RWPE1 (cell line): ENCODE results near the gene ST8SIA1.

Experiments used
- CTCF ChIA-PET: fragments of 350-600 bp; sonication (Branson Sonifier 250); formaldehyde crosslinking; extraction: SDS; loops from one replicate; lab custom pipeline; 2021; lab: Yijun Ruan, JAX
- POLR2A ChIA-PET: fragments of 400-600 bp; formaldehyde crosslinking; extraction: SDS; loops from one replicate; lab custom pipeline; 2020; ENCODE audit warnings: antibody characterized with exemption; ENCODE audit not compliant: low non-redundant PET; lab: Yijun Ruan, JAX
- DNase-seq: peaks from one replicate; pipeline ENCODE4 v3.0.0; 2012; ENCODE audit warnings: low spot score
- H3K27ac ChIP-seq: fragments of 450-650 bp; 2 replicates; pipeline ENCODE4 v1.5.1; 2017
- TF ChIP-seq, protein P1 (sequence below): fragments of 450-650 bp; conservative IDR thresholded peaks from 2 replicates; pipeline ENCODE4 v1.5.1; 2017; ENCODE audit warnings: low read depth, mild to moderate bottlenecking

ST8SIA1 gene

DNA sequence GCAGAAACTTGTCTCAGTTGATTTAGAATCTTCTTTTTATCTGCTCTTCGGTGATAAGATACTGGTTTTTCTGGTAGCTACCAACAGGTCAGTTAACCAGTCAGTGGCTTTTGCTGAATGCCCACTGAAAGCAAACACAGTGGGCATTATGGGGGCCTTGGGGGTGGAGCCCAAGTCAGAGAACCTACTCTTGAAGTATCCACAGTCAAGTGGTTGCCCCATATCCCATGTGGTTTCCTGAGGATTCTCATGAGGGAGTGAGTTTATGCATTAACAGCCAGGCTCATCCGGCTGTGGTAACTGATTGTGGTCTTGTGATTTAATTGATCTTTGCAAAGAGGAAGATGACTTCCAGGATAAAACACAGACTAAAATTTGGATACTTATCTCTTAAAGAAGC lies 83.7 kb downstream of the ST8SIA1 start:
- DNase-seq: no peak
- ChIA-PET CTCF (no interaction called here), POLR2A (no interaction called here)
- H3K27ac ChIP-seq: no peak overlapping the region
- TF ChIP-seq, protein P1, sequence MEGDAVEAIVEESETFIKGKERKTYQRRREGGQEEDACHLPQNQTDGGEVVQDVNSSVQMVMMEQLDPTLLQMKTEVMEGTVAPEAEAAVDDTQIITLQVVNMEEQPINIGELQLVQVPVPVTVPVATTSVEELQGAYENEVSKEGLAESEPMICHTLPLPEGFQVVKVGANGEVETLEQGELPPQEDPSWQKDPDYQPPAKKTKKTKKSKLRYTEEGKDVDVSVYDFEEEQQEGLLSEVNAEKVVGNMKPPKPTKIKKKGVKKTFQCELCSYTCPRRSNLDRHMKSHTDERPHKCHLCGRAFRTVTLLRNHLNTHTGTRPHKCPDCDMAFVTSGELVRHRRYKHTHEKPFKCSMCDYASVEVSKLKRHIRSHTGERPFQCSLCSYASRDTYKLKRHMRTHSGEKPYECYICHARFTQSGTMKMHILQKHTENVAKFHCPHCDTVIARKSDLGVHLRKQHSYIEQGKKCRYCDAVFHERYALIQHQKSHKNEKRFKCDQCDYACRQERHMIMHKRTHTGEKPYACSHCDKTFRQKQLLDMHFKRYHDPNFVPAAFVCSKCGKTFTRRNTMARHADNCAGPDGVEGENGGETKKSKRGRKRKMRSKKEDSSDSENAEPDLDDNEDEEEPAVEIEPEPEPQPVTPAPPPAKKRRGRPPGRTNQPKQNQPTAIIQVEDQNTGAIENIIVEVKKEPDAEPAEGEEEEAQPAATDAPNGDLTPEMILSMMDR: no peak

DNA sequence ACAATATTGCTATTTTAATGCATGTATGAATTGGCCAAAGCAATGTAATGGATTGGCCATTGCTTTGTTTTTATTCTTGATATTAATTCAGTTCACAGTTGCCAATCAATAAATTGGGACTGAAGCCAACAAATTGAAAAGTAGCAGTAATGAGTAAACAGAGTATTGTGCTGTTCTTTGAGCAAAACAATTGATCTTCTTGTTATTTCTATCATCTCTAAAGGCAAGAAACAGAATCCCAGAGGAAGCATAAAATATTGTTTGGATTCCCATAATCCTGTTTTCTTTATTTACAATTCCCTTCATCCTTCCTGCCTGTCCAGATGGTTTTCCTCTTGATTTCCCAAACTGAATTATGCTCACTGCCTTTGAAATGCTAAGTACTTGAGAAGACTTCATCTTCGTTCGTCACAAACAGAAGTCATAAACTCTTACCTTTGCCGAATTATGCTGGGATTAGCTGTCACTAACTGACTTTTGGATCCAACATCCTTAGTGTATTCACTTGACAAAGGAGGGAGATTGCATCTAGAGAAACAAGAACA lies 85.9 kb downstream of the ST8SIA1 start:
- no peak for DNase-seq
- TF ChIP-seq, protein P1: no peak
- ChIA-PET CTCF (no interaction called here), POLR2A (no interaction called here)
- no peak overlapping the region for H3K27ac ChIP-seq

DNA sequence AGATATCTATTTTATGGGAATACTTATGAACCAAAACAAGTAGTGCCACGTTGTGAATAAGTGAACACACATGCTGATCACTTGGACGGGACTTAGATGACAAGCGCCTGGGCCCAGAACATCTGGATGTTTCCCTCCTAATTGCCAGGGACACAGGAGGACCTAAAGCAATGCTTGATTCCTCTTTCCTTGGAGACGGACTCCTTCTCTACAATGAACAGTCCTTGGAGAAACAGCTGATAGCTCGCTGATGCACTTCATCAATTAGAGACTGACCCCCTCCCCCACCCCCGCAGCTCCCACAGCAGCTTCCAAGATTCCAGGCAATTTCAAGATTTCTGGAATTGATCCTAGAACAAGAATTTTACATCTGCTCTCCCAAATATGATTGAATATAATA lies 86.4 kb downstream of the ST8SIA1 start:
- no peak overlapping the region for H3K27ac ChIP-seq
- ChIA-PET CTCF (no interaction called here), POLR2A (no interaction called here)
- DNase-seq: no peak
- TF ChIP-seq, protein P1: no peak

DNA sequence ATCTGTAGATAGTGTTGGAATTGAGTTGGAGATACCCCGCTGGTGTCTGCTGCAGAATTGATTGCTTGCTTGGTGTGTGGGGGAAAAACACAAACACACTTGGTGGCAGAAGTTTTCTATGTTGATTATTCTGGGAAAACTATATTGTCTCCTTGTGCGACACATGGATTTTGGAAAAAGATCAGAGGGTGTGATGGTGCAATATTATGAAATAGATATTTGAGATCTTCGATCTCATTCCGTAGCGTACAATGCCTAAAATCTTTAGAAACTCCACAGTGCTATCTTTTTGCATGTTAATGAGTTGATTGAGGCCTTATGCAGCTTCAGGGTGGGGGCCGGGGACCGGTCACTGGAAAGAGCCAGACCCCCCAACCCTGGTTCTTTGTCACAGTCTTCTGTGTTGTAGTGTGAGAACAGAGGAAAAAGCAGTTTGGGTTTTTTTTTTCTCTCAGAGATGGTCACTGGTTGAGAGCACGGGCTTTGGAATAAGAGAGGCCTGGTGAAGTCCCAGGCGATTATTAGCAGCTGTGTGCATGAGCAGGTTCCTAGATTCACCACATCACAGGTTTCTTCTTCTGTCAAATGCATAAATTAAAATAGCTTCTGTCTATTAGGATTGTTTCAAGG lies 88.2 kb downstream of the ST8SIA1 start:
- ChIA-PET POLR2A (no interaction called here), CTCF (interaction anchor here (0.6 kb wide), 1 partner anchor 523 kb away, joined by 4 read pairs; no protein-coding TSS in a partner anchor)
- H3K27ac ChIP-seq: no peak overlapping the region
- TF ChIP-seq, protein P1: no peak
- DNase-seq: no peak

DNA sequence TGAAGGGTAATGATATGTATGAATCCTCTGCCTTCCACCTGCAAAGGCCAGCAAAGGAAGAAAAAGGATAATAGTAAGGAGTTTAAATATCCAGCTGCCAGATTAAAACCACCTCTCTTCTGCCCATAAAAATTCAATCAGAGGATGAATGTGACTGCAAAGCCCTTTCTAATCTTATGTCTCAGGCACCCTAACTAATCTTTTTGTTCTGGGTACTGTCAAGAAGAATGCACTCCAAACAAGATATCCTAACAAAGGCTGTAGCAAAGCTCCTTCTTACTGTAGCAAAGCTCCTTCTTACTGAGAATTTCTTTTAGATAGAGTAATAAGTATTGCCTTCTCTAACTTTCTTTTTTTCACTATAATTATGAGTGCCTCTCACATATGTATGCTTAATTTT lies 91.8 kb downstream of the ST8SIA1 start:
- POLR2A ChIA-PET: no interaction called here
- CTCF ChIA-PET: no interaction called here

DNA sequence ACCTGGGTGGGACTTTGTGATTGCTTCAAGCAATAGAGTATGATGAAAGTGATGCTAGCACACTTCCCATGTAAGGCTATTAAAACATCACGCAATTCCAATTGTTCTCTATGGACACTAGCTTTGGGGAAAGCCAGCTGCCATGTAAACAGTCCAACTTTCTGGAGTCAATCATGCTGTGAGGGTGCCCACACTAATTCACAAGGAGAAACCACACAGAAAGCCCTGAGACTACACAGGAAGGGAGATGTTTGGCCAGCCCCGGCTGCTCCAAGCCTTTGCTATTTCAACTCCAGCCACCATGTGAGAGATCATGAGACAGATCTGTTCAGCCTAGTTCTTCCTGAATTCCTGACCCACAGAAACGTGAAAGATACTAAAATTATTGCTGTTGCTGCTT lies 96.3 kb downstream of the ST8SIA1 start:
- ChIA-PET POLR2A (no interaction called here), CTCF (no interaction called here)
- no peak for DNase-seq
- H3K27ac ChIP-seq: no peak overlapping the region
- TF ChIP-seq, protein P1: no peak

More for the DNA sequence above, 91.8 kb downstream of the ST8SIA1 start:
- TF ChIP-seq, protein P1: no peak
- no peak overlapping the region for H3K27ac ChIP-seq
- DNase-seq: no peak
